ENCODE results near the gene TMEM121.

GRCh38 chr14:105526776-105527380, 495 bp downstream of the TMEM121 start:
- peak; percentile 28; the same call in 1 of the 2 replicates for TF ChIP-seq ZBTB7A (IDR thresholded peaks at IDR 0.05; ENCODE audit: low read depth)
- TF ChIP-seq USF1 (IDR thresholded peaks at IDR 0.05): no peak
- no peak for TF ChIP-seq REST (IDR thresholded peaks at IDR 0.05; ENCODE audit: low read depth)
- TF ChIP-seq NFIC (IDR thresholded peaks at IDR 0.05): no peak
- TF ChIP-seq MAX (IDR thresholded peaks at IDR 0.05): no peak
- TF ChIP-seq EGR1 (IDR thresholded peaks at IDR 0.05): no peak
- no peak for TF ChIP-seq EP300 (IDR thresholded peaks at IDR 0.05; ENCODE audit: borderline replicate concordance)
- no peak for TF ChIP-seq CEBPB (IDR thresholded peaks at IDR 0.05)
- TF ChIP-seq YY1 (IDR thresholded peaks at IDR 0.05; ENCODE audit: low read depth): no peak
- TF ChIP-seq TAF1 (IDR thresholded peaks at IDR 0.05; ENCODE audit: low read depth): no peak
- no peak for TF ChIP-seq RAD21 (IDR thresholded peaks at IDR 0.05; ENCODE audit: low read depth)

All from Ishikawa (cell line).